ENCODE data around the gene SLC39A7.
A peak's percentile ranks its signal among the peaks of the same experiment; 100 is the strongest.
"Not testable (repeated sequence)": the region's sequence is repeated elsewhere in the genome, so short reads cannot be mapped to it uniquely, and the experiment has no call there.

SLC39A7 gene

GRCh38 chr6:33206027-33206863 lies 5.6 kb downstream of the SLC39A7 start:
- DNase-seq = no peak

GRCh38 chr6:33206864-33207551 lies 6.3 kb downstream of the SLC39A7 start:
- DNase-seq = no peak

- peak in 1 of 2 donors; percentile 28 for DNase-seq
Observed at GRCh38 chr6:33207552-33208090, 7.0 kb downstream of the SLC39A7 start.

- peak; percentile 87 to 88 for DNase-seq
Observed at GRCh38 chr6:33208091-33208967, 7.7 kb downstream of the SLC39A7 start, which contains the start of gene RING1. RING1 (plus strand) TSS chr6:33208500; CDS start chr6:33208823, 323 bp downstream.

GRCh38 chr6:33209856-33210255 lies 9.2 kb downstream of the SLC39A7 start:
- no peak for DNase-seq

GRCh38 chr6:33211136-33211535 lies 10.5 kb downstream of the SLC39A7 start:
- no peak for DNase-seq

- no peak for DNase-seq
Observed at GRCh38 chr6:33211666-33212422, 11.2 kb downstream of the SLC39A7 start.

GRCh38 chr6:33212857-33213165 lies 12.1 kb downstream of the SLC39A7 start:
- DNase-seq = no peak

- no peak for DNase-seq
Observed at GRCh38 chr6:33213166-33213988, 12.7 kb downstream of the SLC39A7 start.

- DNase-seq = no peak
Observed at GRCh38 chr6:33213989-33214335, 13.3 kb downstream of the SLC39A7 start.

- no peak for DNase-seq
Observed at GRCh38 chr6:33215271-33216116, 14.8 kb downstream of the SLC39A7 start.

- DNase-seq = no peak
Observed at GRCh38 chr6:33216117-33216649, 15.5 kb downstream of the SLC39A7 start.

- no peak for DNase-seq
Observed at GRCh38 chr6:33217246-33217645, 16.6 kb downstream of the SLC39A7 start.

- DNase-seq = no peak
Observed at GRCh38 chr6:33217681-33218080, 17.0 kb downstream of the SLC39A7 start.

- not testable (repeated sequence) for DNase-seq
Observed at GRCh38 chr6:33226503-33227120, 25.9 kb downstream of the SLC39A7 start.

GRCh38 chr6:33235221-33235634 lies 34.6 kb downstream of the SLC39A7 start:
- no peak for DNase-seq

GRCh38 chr6:33236328-33236727 lies 35.7 kb downstream of the SLC39A7 start:
- no peak for DNase-seq

- no peak for DNase-seq
Observed at GRCh38 chr6:33236852-33237251, 36.2 kb downstream of the SLC39A7 start.

- no peak for DNase-seq
Observed at GRCh38 chr6:33237741-33238140, 37.1 kb downstream of the SLC39A7 start.

- DNase-seq = no peak
Observed at GRCh38 chr6:33241968-33242367, 41.3 kb downstream of the SLC39A7 start.

All from CD4-positive, alpha-beta T cell treated with Interleukin-4 for 1 hour (primary cell).